Astrocyte (in vitro differentiated cells and primary cell): ENCODE results near the gene MLST8.

Source experiments
- EZH2 ChIP-seq: IDR thresholded peaks from 2 replicates; pipeline ENCODE4 v1.6.1; 2012; ENCODE audit warnings: mild to moderate bottlenecking, low read length, inconsistent platforms; ENCODE audit not compliant: insufficient read depth
- TF ChIP-seq, protein P1 (sequence below): IDR thresholded peaks from 2 replicates; pipeline ENCODE4 v1.5.1; 2011; ENCODE audit warnings: low read depth, mild to moderate bottlenecking, inconsistent platforms, low read length, moderate library complexity; ENCODE audit not compliant: insufficient read depth

DNA sequence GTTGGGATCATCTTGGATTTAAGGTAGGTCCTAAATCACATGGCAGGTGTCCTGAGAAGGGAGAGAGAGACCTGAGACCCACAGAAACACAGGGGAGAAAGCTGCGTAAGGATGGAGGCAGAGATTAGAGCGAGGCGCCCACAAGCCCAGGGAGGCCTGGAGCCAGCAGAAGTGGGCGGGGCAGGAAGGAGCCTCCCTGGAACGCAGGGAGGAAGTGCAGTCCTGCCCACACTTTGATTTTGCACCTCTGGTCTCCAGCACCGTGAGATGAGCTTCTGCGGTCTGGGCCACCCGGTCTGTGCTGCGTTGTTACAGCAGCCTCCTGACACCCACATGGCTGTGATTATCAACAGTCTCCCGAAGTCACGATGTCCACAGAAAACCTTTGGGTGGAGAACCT, 37.3 kb downstream of the MLST8 start:
- TF ChIP-seq, protein P1, sequence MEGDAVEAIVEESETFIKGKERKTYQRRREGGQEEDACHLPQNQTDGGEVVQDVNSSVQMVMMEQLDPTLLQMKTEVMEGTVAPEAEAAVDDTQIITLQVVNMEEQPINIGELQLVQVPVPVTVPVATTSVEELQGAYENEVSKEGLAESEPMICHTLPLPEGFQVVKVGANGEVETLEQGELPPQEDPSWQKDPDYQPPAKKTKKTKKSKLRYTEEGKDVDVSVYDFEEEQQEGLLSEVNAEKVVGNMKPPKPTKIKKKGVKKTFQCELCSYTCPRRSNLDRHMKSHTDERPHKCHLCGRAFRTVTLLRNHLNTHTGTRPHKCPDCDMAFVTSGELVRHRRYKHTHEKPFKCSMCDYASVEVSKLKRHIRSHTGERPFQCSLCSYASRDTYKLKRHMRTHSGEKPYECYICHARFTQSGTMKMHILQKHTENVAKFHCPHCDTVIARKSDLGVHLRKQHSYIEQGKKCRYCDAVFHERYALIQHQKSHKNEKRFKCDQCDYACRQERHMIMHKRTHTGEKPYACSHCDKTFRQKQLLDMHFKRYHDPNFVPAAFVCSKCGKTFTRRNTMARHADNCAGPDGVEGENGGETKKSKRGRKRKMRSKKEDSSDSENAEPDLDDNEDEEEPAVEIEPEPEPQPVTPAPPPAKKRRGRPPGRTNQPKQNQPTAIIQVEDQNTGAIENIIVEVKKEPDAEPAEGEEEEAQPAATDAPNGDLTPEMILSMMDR, result no peak
- no peak for TF ChIP-seq EZH2
